GM19455 (cell line): ENCODE data around the gene SIK3.
"Not testable (repeated sequence)": the region's sequence is repeated elsewhere in the genome, so short reads cannot be mapped to it uniquely, and the experiment has no call there.

ENCODE experiments used
- ATAC-seq: cut with Tn5 transposase; IDR thresholded peaks from one replicate; pipeline ENCODE4 v1.9.1; 2021; ENCODE audit not compliant: unreplicated experiment

Gene SIK3

GRCh38 chr11:117050121-117050520, 48.1 kb downstream of the SIK3 start:
- not testable (repeated sequence) for ATAC-seq

GRCh38 chr11:117046627-117047026, 51.6 kb downstream of the SIK3 start:
- ATAC-seq: not testable (repeated sequence)

- no peak for ATAC-seq
Observed at GRCh38 chr11:117045956-117046355, 52.3 kb downstream of the SIK3 start.

GRCh38 chr11:117045196-117045595, 53.0 kb downstream of the SIK3 start:
- no peak for ATAC-seq

- ATAC-seq: no peak
Observed at GRCh38 chr11:117044287-117045035, 53.8 kb downstream of the SIK3 start.

- no peak for ATAC-seq
Observed at GRCh38 chr11:117042689-117043088, 55.5 kb downstream of the SIK3 start.

- no peak for ATAC-seq
Observed at GRCh38 chr11:117039900-117040299, 58.3 kb downstream of the SIK3 start.

- no peak for ATAC-seq
Observed at GRCh38 chr11:117039270-117039669, 59.0 kb downstream of the SIK3 start.

- no peak for ATAC-seq
Observed at GRCh38 chr11:117037975-117038350, 60.3 kb downstream of the SIK3 start.

- no peak for ATAC-seq
Observed at GRCh38 chr11:117037279-117037974, 60.8 kb downstream of the SIK3 start.

- ATAC-seq: no peak
Observed at GRCh38 chr11:117034901-117035300, 63.3 kb downstream of the SIK3 start.

GRCh38 chr11:117026593-117027330, 71.5 kb downstream of the SIK3 start:
- ATAC-seq: no peak

- ATAC-seq: not testable (repeated sequence)
Observed at GRCh38 chr11:117023707-117024106, 74.5 kb downstream of the SIK3 start.

GRCh38 chr11:117023178-117023577, 75.0 kb downstream of the SIK3 start:
- no peak for ATAC-seq

GRCh38 chr11:117022526-117022925, 75.7 kb downstream of the SIK3 start:
- ATAC-seq: no peak

GRCh38 chr11:117020869-117021564, 77.2 kb downstream of the SIK3 start:
- no peak for ATAC-seq

GRCh38 chr11:117020287-117020686, 77.9 kb downstream of the SIK3 start:
- no peak for ATAC-seq

- no peak for ATAC-seq
Observed at GRCh38 chr11:117019871-117020270, 78.4 kb downstream of the SIK3 start.

GRCh38 chr11:117017456-117017855, 80.8 kb downstream of the SIK3 start:
- no peak for ATAC-seq

GRCh38 chr11:117016747-117017146, 81.5 kb downstream of the SIK3 start:
- ATAC-seq: no peak

- ATAC-seq: no peak
Observed at GRCh38 chr11:117016246-117016645, 82.0 kb downstream of the SIK3 start.
